DMS114 treated with DMSO at 0.1 percent for 48 hours (cell line): ENCODE measurements around the gene PRAC1.

Source experiments
- DNase-seq: peaks from one replicate; lab custom pipeline; 2025; ENCODE audit not compliant: unreplicated experiment; lab: John Stamatoyannopoulos, UW

PRAC1 gene

DNA sequence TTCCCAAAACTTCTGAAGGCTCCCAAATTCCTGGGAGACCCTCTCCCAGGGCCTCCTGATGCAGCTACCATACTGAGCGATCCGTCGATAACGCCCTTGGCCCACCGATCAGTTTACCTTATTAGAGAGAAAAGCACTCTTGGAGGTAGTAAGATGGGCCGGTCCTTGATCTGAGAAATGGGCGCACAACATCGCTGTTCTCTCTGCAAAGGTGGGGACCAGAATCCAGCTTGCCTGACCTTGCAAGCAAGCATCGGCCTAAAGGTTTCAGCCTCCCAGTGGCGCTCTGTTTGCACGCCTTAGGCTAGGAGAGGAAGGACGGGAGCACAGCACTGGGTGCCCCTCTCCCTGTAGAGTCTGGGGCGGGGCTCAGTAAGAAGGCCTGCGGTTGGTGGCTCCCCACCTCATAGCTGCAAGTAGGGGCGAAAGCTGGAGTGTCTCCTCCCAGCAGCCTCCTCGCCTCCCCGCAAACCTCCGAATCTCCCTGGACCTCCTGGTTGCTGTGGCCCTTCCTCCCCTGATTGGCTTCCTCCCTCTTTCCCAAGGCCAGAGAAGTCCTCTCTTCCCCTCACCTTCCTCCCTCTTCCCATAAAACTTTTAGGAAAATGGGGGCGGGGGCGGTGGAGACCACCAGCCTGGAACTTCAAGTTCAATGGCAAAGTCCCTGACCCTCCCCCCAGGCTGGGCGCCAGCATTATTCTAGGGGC, at the start of gene PRAC1:
TSS of gene PRAC1 (minus strand) at position 318 of the 707 bp plus-strand sequence. CDS start at position 192, 126 bp downstream.
- DNase-seq: no peak

DNA sequence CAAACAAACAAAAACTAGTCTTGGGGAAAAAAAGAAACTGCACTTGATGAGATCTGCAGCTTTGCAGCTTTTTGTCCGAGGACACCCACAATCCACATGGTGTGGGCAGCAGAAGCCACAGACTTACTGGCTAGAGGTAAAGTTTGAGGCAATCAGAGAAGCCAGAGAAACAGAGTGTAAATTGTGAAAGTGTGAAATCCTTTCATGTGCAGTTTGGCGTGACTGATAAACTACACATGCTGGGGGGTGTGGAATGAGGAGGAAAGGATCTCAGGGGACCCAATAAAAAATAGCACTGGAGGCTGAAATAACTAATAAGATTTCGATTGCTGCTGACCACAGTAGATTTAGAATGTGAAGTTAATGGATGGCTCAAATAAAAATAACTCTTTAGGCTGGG, 48.6 kb upstream of the PRAC1 start:
- no peak for DNase-seq

DNA sequence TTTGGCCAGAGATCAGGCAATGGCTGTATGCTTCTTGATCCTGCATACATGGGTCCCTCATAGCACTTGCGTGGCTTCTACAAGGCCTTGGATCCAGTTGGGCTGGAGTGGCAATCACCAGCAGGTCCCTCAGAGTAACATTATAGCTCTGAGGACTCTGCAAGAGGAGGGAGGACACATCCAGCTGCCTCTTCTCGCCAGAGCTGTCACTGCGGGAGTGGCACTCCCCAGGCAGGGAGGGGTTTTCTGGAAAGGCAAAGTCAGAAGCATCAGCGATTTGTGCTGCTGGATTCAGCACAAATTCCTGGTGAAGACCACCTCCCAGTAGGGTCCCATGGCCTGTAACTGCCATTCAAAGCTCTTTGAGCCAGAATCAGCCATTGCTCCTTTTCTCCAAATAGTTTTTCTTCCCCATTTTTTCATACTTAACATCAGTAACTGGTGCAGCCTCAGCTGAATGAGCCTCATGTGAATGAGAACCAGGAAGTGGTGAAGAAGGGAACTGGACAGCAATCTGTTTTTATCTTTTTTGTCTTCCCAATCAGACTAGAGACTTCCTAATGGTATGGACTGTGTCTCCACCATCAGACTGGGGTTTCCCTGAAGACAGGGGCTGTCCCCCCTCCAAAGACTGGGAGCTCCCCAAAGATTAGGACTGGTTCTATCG, 46.8 kb upstream of the PRAC1 start:
- DNase-seq: no peak

DNA sequence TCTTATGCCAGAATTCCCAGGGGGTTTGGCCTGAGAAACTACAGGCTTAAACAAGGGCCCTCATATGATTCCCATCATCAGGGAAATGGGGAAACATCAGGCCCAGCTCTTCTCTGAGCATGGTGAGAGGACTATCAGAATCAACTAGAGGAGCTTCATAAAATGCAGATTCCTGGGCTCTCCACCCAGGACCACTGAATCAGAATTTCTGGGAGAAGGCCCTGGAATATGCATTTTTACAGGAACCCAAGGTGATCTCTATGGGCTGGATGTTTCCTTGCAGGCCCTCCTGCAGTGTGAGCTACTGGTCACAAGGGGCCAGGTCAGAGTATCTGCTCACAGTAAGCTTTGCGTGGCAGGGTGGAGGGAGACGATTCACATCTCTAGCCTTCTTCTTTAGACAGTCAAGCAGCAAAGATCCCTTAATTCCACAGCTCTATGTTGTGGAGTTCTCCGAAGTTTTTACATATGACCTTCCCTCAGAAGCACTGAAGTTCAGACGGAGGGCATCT, 45.0 kb upstream of the PRAC1 start:
- DNase-seq: no peak

DNA sequence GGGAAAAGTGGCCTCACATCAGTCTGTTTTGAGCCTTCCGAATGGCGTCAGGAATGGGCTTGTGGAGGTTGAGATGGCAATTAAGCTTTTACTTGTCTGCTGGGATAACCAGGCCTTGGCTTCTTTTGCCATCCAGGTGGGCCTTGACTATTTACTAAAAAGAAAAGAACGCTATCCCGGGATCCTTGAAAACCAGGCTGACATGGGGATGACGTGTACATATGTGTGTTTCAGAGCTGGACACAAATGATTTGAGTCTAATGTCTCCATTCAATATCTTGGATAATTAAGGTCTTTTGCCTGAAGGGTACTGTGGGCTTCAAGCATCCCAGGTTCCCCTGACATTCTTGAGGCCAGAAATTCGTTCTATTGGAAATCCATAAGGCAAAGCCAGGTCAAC, 38.8 kb upstream of the PRAC1 start:
- no peak for DNase-seq

DNA sequence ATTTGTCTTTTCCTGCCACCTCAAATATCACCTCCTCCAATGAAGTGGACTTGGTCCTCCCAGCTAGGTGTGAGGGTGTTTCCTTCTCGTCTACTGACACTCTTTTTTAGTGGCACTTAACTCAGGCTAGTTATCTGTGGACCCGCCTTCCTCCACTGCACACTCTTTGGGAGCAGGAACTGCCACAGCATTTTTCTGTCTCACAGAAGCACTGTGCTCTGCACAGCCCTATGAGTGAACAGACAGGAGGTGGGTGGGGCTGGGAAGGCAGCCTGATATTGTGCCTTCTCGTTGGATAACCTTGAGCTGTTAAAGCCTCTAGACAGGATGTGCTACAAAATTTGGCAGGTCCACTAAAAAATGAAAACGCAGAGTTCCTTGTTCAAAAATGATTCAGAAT, 38.1 kb upstream of the PRAC1 start:
- no peak for DNase-seq

DNA sequence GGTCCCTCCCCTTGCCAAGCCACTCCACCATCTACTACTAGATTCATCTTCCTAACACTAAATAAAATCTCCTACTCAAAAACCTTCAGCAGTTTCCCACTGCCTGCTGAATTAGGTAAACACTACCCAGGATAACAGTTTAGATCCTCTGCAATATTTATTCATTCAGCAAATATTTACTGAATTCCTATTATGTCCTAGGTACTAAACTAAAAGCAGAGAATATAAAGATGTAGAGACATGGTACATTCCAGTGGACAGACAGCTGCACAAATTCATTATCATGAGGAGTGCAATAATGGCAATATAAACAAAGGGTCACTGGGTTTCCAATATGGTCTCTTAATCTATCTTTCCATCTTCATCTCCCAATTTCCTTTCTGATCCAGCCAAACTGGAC, 37.0 kb upstream of the PRAC1 start:
- no peak for DNase-seq

DNA sequence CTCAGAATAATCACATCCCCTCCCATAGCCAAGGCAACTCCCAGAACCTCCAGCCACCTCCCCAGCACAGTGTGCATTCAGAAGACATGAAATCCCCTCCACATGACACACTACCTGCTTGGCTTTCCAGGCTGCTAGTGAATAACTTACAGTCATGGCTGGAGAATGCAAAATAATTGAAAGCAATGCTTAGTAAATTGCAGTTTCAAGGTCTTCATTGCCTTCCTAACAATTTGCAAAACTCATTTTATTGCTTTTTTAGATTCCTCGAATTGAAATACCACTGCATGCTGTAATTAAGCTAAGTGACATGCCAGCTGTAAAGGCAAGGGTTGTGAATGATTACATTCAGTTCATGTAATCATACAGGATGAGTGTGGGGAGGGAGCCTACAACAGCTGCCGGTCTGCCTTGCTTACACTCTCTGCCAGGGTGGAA, 35.2 kb upstream of the PRAC1 start:
- DNase-seq: no peak

DNA sequence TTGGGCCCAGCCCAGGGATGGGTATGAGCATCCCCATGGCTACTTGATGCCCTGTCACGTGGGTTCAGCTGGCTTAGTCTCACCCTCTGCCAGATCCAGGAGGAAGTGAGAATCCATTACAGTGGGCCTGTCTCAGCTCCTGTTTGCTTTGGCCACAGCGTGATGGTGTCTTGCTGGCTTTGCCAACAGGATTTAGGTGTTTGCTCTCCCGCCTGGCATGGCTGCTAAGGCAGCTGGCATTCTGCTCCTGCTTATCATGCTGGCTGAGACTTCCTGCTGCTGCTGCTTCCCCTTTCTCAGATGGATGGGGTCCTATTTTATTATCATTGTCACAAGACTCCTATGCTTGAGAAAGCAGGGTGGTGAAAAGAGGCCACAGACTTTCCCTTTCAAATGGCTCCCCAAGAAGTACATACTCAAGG, 34.5 kb upstream of the PRAC1 start:
- no peak for DNase-seq

DNA sequence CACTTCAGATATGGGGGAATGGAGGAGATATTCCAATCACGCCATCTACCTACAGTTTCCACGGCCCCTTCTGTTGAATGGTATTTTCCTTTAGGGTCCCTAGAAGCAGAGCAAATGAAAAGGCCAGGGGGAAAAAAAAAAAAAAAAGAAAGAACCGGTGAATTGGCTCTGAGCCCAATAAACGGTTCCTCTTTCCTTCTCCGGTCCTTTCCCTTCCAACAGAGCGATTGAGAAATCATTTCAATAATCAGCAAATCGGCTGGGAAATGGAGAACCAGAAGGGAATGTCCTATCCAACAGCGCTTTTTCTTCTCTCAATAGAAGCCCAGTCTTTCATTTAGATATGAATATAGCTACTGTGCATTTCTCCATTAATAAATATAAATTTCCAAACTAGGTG, 33.0 kb upstream of the PRAC1 start:
- DNase-seq: no peak

DNA sequence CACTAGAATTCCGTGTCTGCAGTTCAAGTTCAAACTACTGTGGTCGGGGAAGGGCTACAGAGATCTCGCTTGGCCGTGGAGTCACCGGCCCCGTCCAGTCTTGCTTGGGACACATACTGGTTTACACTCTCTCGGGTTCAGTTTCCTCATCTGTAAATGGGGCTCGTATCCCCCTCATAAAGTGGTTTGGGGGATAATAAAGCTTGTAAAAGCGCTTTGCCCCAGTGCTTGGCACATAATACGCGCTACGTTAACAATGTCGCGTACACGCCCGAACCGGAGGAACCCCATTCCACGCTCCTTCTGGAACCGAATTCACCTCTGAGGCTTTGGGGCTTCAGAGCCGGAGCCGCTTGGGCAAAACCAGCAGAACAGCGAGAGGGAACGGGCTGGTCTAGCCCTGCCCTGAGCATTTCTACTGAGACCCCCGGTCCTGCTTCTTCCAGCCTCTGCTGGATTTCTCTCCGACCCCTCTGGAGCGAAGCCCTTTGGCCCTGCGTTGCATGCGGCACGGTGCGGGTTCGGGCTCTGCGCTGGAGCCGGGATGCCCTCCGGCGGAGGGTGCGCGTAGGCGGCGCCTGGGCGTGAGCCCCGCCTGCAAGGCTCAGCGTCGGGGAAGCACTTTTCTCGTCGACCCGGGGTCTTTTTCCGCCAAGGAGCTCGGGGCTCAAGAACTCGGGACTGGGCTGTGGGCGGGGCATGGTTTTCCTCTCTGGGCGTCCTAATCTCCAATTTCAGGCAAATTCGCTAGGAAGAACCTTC, 32.4 kb upstream of the PRAC1 start:
- DNase-seq: no peak

DNA sequence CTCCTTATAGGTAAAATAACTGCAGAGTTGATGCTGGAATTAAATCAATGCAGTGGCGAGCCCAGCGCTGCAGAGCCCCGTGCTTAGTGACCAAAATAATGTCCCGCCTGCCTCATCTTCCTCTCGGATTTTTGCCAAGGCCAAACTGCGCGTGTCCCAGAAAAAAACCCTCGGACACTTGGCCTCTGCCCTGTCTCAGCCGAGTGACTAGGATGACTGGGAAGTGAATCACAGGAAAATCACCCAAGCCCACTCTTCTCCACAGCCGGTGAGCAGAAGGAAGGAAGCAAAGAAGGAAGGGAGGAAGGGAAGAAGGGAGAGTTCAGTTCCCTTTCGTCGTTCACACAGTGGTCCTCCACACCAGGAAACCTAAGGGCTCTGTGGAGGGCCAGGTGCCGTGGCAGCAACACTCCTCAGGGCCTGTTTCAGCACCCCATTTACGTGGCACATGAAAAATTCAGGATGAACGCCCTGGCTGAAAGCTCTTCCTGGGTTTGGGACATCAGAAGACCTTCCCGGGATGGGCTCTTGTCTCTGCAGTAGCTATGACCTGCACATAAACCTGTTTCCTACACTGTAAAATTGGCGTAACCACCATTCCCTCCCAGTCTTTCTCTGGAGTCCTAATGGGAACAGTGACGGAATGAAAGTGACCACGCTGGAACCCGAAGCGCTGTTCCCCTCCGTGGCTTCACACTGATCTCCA, 31.6 kb upstream of the PRAC1 start:
- DNase-seq: no peak

DNA sequence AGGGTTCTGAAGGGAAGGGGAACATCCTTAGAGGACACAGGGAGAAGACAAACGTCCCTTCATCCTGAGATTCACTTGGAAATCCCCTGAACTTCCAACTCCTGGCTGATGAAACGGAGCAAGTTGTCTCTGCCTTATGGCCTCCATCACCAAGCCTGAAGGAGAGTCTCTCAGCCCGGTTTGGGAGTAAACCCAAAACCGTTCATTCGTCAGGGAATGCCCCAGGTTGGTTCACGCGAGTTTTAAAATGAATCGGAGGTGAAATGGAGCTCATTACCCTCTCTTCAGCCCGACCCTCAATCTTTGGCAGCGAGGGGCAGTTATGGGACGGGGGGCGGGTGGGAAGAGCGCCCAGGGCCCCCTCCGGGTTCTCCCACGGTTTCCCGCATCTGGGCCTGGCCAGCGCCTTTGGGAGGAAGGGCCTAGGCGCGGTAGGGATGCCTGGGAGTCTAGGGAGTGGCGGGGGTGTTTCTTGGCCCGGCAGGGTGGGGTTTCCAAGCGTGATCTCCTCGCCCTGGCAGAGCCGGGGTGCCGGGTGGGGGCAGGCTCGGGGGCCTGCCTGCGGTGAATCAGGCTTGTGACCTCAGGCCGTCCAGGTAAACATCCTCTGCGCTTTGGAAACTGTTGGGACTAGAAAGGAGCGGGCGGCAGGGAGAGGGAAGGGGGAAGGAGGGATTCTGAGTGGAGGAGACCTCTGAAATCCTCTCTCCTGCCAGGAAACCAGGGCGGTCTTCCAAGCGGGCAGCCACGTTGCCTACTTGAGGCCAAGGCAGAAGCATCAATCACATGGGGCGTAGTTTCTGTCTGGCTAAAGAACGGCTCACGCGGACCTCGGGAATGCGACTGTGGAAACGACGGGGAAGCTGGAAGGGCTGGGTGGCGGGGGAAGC, 30.3 kb upstream of the PRAC1 start:
- no peak for DNase-seq

DNA sequence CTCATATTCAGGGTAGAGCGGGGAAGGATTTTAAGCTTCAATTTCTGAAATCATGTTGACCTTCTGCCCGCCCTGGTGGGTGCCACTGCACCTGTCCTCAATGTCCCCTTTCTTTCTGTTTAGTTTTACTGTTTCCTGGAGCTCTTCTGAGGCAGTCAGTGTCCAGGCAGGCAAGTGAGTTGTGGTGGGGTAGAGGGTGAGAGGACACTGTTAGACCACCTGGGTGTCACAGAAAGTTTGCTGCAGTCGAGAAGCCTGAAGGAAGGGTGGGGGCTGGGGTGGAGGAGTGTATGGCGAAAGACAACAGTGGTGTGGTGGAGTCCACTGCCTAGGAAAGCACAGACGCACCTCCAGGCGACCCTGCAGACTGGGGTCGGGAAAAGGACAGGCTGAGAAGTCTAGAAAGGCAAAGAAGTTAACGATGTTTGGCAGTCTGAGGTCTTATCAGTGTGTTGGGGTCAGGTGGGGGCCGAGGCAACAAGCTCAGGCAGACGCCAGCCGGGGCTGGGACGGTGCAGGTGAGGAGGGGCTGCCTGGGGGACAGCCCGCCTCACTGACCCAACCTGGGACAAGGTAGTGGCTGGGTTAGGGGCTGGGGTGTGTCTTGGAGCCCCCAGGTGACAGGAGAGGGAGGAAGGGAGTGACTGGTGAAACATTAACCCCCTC, 29.5 kb upstream of the PRAC1 start:
- DNase-seq: no peak

DNA sequence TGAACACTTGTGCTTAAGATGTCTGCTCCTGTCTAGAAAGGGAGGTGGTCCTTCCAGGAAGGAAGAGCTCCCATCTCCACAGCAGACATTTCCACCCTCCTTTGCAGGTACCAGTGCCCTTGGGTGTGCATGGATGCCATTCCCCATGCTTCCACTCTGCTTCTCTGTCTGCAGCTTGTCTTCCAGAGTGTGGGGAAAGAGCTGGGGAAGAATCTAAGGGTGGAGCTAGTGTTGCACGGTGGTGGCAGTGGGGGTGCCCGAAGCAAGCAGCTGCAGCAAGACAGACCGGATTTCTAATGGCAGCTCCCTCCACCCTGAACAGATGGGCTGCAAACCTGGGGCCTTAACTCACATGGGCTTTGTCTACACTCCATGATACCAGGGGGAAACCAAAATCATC, 28.9 kb upstream of the PRAC1 start:
- DNase-seq: no peak

DNA sequence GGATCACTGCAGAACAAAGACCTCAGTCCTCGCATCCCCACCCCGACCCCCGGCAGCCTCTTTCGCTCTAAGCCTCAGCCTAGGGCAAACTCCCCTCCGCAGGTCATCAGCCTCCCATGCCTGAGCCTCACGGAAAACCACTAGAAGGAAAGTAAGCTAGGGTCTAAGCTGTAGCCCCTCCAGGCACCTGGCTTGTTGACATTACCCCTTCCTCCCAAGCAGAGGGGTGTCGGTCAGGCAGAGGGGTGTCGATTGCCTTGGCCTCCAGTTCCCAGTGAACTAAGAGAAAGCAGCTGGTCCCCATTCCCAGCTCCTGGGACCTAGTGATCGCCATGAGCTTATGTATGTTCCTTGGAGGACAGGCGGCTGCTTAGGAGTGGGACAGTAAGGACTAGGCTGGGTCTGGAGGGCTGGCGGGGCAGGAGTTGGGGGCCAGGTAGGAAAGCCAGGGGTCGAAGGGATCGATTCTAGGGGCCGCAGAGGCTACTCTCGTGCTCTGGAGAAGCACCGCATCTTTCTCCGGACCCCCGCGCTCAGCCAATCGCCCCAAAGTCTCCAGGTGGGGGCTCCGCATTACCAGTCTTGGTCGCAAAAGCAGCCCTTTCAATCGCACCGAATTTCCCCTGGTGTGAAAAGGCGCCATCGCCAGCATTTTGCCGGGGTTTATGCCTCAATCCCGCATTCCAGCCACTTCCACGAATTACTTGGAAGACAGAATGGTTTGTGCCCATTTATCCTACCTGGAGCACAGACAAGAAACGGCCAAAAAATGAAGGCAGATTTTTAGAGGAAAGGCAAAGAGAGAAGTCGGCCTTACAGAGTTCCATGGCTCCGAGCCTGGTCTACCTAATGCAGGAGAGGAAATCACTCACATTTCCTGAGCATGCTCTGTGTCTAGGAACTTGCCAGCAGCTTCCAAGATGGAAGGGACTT, 27.6 kb upstream of the PRAC1 start:
- DNase-seq: no peak

DNA sequence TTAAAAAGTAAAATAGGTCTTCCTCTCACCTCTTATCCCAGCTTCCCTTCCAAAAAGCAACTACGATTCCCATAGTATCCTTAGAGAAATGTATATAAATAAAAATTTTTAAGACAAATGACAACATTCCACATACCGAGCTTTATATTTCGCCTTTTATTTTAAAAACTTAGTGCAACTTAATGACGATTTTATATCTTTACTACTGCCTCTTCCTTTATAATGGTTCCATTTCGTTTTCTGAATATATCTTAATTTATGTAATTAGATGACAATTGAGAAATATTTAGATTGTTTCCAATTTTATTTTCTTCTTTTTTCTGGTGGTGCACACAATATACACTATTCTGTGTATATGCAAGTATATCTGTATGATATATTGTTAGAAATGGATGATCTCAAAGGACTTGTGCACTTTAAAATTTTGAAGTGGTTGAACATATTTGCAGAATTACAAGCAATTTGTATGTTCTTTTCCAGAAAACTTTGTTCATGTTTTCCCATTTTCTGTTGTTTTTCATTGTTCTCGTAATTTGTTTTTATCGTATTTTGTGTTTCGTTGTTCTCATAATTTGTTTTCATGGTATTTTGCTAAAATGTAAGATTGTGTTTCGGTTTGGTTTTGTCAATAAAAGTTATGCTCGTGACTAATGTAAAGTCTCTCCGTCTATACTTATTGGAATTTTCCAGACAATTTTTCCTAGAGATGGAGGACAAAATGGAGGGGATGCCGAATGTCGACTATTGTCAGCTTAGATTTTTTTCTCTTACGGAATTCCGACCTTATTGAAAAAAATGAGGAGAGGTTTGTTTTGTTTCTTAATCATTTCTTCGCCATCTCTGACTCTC, 26.6 kb upstream of the PRAC1 start:
- DNase-seq: no peak
